HCT116 (cell line): Measurements from ENCODE around the gene DISP2. TPM values are rescaled to one million over a fixed set of nuclear protein-coding genes. Genes with fewer than 3 reads are reported as not detected.

ENCODE experiments used
- ATAC-seq: fragments of 200-7000 bp; cut with Tn5 transposase; 2 replicates; pipeline ENCODE4 v1.9.1; 2020; ENCODE audit warnings: mild to moderate bottlenecking, moderate library complexity
- BruUV-seq: library from RNA; stranded (reverse); fragments of 400-500 nt; replicated peaks from 2 replicates; lab custom pipeline; 2021; lab: Mats Ljungman, UMichigan
- CTCF ChIA-PET: fragments of 300-600 bp; sonication (Branson Sonifier 250); formaldehyde crosslinking; loops from one replicate; lab custom pipeline; 2021; ENCODE audit warnings: antibody characterized with exemption; lab: Charles Lee
- POLR2A ChIA-PET: fragments of 300-600, 350-600 bp; sonication (Branson Sonifier 250); formaldehyde crosslinking; loops from one replicate; lab custom pipeline; 2021; ENCODE audit warnings: antibody characterized with exemption; lab: Charles Lee
- RAD21 ChIA-PET, 2 experiments: fragments of 300-600 bp; sonication (Branson Sonifier 250); formaldehyde crosslinking; loops; one replicate each; lab custom pipeline; 2023; ENCODE audit warnings: low total read pairs in 2 of 2; ENCODE audit not compliant: uncharacterized antibody in 2 of 2, unreplicated experiment in 2 of 2, low non-redundant PET in 1 of 2; lab: Charles Lee
- DNase-seq: peaks from one replicate; pipeline ENCODE4 v3.0.0-alpha.2; 2010; ENCODE audit warnings: low read depth, low spot score
- H2AFZ ChIP-seq: fragments of 200-600 bp; shearing (Covaris generic), sonication (generic); 2 replicates; pipeline ENCODE4 v1.6.1; 2017; ENCODE audit warnings: low read depth, mixed run types, mixed read lengths, antibody characterized with exemption, low read length; ENCODE audit not compliant: poor library complexity, severe bottlenecking
- H3K27ac ChIP-seq: 2 replicates; pipeline ENCODE4 v1.5.1; 2012; ENCODE audit warnings: low read depth, low read length
- H3K27me3 ChIP-seq: fragments of 200-600 bp; sonication (generic); 2 replicates; pipeline ENCODE4 v1.6.1; 2016; ENCODE audit warnings: mixed run types, low read length, mixed read lengths; ENCODE audit not compliant: insufficient read depth
- H3K36me3 ChIP-seq, 2 experiments: fragments of 200-500 bp in 1 of 2; fragments of 200-600 bp in 1 of 2; sonication (Bioruptor generic) in 1 of 2; sonication (generic) in 1 of 2; 2 replicates each; pipeline versions ENCODE4 v1.5.1 to v1.6.1; 2014 to 2016; ENCODE audit warnings: low read length in 2 of 2, inconsistent platforms in 1 of 2, mixed read lengths in 1 of 2, mixed run types in 1 of 2; ENCODE audit not compliant: insufficient read depth in 2 of 2, control insufficient read depth in 1 of 2
- H3K4me1 ChIP-seq, 2 experiments: fragments of 200-600 bp in 1 of 2; sonication (generic) in 1 of 2; 2 replicates each; pipeline versions ENCODE4 v1.5.1 to v1.6.1; 2012 to 2017; ENCODE audit warnings: low read length in 2 of 2, inconsistent platforms in 1 of 2, mild to moderate bottlenecking in 1 of 2, mixed read lengths in 1 of 2, mixed run types in 1 of 2, moderate library complexity in 1 of 2; ENCODE audit not compliant: insufficient read depth in 2 of 2, control insufficient read depth in 1 of 2
- H3K4me2 ChIP-seq: fragments of 200-600 bp; sonication (generic); 2 replicates; pipeline ENCODE4 v1.6.1; 2017; ENCODE audit warnings: mixed run types, low read length, mixed read lengths
- H3K4me3 ChIP-seq, 2 experiments: fragments of 200-600 bp in 1 of 2; sonication (generic) in 1 of 2; replicated peaks in 1 of 2; 2 replicates each; pipeline ENCODE4 v1.5.1; 2011 to 2016; ENCODE audit warnings: low read length in 2 of 2, control low read depth in 1 of 2, low read depth in 1 of 2, mild to moderate bottlenecking in 1 of 2, mixed read lengths in 1 of 2, mixed run types in 1 of 2
- H3K79me2 ChIP-seq: fragments of 200-600 bp; sonication (generic); 2 replicates; pipeline ENCODE4 v1.6.1; 2017; ENCODE audit warnings: mild to moderate bottlenecking, mixed run types, low read length, moderate library complexity, mixed read lengths; ENCODE audit not compliant: insufficient read depth
- H3K9ac ChIP-seq: fragments of 200-600 bp; sonication (generic); 2 replicates; pipeline ENCODE4 v1.6.1; 2016; ENCODE audit warnings: low read length, mixed read lengths
- H3K9me2 ChIP-seq: fragments of 200-600 bp; sonication (generic), shearing (Covaris generic); 2 replicates; pipeline ENCODE4 v1.6.1; 2017; ENCODE audit warnings: mixed run types, mild to moderate bottlenecking, moderate library complexity; ENCODE audit not compliant: insufficient read depth
- H3K9me3 ChIP-seq, 2 experiments: fragments of 200-500 bp in 1 of 2; fragments of 200-600 bp in 1 of 2; sonication (Bioruptor generic) in 1 of 2; sonication (generic) in 1 of 2; 2 replicates each; pipeline ENCODE4 v1.6.1; 2014 to 2017; ENCODE audit warnings: low read length in 2 of 2, mixed read lengths in 2 of 2, inconsistent platforms in 1 of 2, low read depth in 1 of 2, mild to moderate bottlenecking in 1 of 2, mixed run types in 1 of 2, moderate library complexity in 1 of 2; ENCODE audit not compliant: control insufficient read depth in 1 of 2, insufficient read depth in 1 of 2
- H4K20me1 ChIP-seq: fragments of 200-600 bp; sonication (generic), shearing (Covaris generic); 2 replicates; pipeline ENCODE4 v1.6.1; 2017; ENCODE audit warnings: mixed run types, mild to moderate bottlenecking, moderate library complexity; ENCODE audit not compliant: insufficient read depth
- CEBPB ChIP-seq: IDR thresholded peaks from 2 replicates; pipeline ENCODE4 v1.6.1; 2012; ENCODE audit warnings: low read depth
- EGR1 ChIP-seq: IDR thresholded peaks from 2 replicates; pipeline ENCODE4 v1.6.1; 2012; ENCODE audit warnings: low read depth
- ELF1 ChIP-seq: IDR thresholded peaks from 2 replicates; pipeline ENCODE4 v1.6.1; 2012; ENCODE audit warnings: low read depth, borderline replicate concordance
- EZH2phosphoT487 ChIP-seq: fragments of 200-600 bp; IDR thresholded peaks from 2 replicates; pipeline ENCODE4 v1.6.1; 2018; ENCODE audit warnings: antibody characterized with exemption, borderline replicate concordance
- POLR2AphosphoS5 ChIP-seq: IDR thresholded peaks from 2 replicates; pipeline ENCODE4 v1.6.1; 2011; ENCODE audit warnings: mild to moderate bottlenecking, low read depth, low read length, moderate library complexity
- RAD21 ChIP-seq: IDR thresholded peaks from 2 replicates; pipeline ENCODE4 v1.6.1; 2012; ENCODE audit warnings: low read depth, mild to moderate bottlenecking
- YY1 ChIP-seq: IDR thresholded peaks from 2 replicates; pipeline ENCODE4 v1.6.1; 2011; ENCODE audit warnings: low read length, low read depth, moderate library complexity, mild to moderate bottlenecking; ENCODE audit not compliant: insufficient replicate concordance; ENCODE audit errors: extremely low read depth
- intact Hi-C: fragments of 100-400 bp; cut with micrococcal nuclease; formaldehyde crosslinking; loops from 2 replicates; pipeline ENCODE4 v1.10.0; 2022
- total RNA-seq: library from RNA; stranded (reverse); gene quantifications from one replicate; pipeline ENCODE4 v1.2.1, GENCODE V29; 2021; ENCODE audit not compliant: unreplicated experiment
- TF ChIP-seq, protein P1 (sequence below), 3 experiments: fragments of 200-600 bp in 1 of 3; sonication (generic) in 1 of 3; IDR thresholded peaks in 2 of 3; conservative IDR thresholded peaks in 1 of 3; 2 replicates each; pipeline ENCODE4 v1.5.1; 2012 to 2017; ENCODE audit warnings: low read depth in 2 of 3, low read length in 2 of 3, antibody characterized with exemption in 1 of 3, borderline replicate concordance in 1 of 3, control low read depth in 1 of 3, mild to moderate bottlenecking in 1 of 3, mixed read lengths in 1 of 3, mixed run types in 1 of 3, moderate library complexity in 1 of 3; ENCODE audit not compliant: insufficient read depth in 1 of 3

Gene DISP2
- total RNA-seq, 1 experiment from 2014 or later = 3.3 TPM

DNA sequence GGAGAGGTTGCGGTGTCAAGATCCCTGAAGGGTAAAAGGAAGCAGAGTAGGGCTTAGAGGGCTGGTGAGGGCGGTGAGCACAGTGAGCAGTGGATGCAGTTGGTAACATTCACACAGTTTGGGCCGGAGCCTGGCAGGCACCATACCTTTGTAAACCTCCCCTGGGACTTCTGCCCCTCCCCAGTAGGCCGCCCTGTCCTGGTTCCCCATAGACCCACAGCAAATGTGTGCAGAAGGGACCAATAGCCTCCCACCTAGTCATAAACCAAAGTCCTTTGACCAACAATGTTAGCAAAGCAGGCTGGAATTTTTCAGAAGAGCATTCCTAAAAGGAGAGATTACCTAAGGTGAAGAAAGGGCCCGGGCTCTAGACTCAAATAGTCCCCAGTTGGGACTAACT lies 8.9 kb upstream of the DISP2 start:
- no peak overlapping the region for H3K9ac ChIP-seq
- TF ChIP-seq YY1 = no peak
- no peak for TF ChIP-seq EGR1
- TF ChIP-seq, protein P1, sequence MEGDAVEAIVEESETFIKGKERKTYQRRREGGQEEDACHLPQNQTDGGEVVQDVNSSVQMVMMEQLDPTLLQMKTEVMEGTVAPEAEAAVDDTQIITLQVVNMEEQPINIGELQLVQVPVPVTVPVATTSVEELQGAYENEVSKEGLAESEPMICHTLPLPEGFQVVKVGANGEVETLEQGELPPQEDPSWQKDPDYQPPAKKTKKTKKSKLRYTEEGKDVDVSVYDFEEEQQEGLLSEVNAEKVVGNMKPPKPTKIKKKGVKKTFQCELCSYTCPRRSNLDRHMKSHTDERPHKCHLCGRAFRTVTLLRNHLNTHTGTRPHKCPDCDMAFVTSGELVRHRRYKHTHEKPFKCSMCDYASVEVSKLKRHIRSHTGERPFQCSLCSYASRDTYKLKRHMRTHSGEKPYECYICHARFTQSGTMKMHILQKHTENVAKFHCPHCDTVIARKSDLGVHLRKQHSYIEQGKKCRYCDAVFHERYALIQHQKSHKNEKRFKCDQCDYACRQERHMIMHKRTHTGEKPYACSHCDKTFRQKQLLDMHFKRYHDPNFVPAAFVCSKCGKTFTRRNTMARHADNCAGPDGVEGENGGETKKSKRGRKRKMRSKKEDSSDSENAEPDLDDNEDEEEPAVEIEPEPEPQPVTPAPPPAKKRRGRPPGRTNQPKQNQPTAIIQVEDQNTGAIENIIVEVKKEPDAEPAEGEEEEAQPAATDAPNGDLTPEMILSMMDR (IDR thresholded peaks at IDR 0.05 in 2 of 3, conservative IDR thresholded peaks at IDR 0.05 in 1 of 3; ENCODE audit: borderline replicate concordance in 1 of 3, insufficient read depth in 1 of 3, low read depth in 2 of 3, low read length in 2 of 3) = no peak
- TF ChIP-seq CEBPB = no peak
- TF ChIP-seq POLR2AphosphoS5 = no peak
- no peak for TF ChIP-seq ELF1
- TF ChIP-seq EZH2phosphoT487 = no peak
- TF ChIP-seq RAD21 = no peak
- TF ChIP-seq, all 23 proteins: peak for 0
- no peaks in the 10 kb centered on the region for H4K20me1 ChIP-seq
- RAD21 ChIA-PET = no interaction called here
- POLR2A ChIA-PET = no interaction called here
- intact Hi-C loops = loop anchor here (10.0 kb wide), 1 partner anchor 156 kb away; no protein-coding TSS in a partner anchor
- no peaks in the 10 kb centered on the region for H3K79me2 ChIP-seq
- BruUV-seq = no TSS peak
- no peaks in the 10 kb centered on the region for H3K27me3 ChIP-seq
- H3K4me3 ChIP-seq = no peak overlapping the region
- no peak overlapping the region for H3K27ac ChIP-seq
- no peaks in the 10 kb centered on the region for H3K36me3 ChIP-seq
- H3K4me2 ChIP-seq = no peak overlapping the region
- peaks cover 2 to 41% of the 10 kb centered on the region in 2 experiments; a peak in 3 of 4 replicates for H3K4me1 ChIP-seq
- DNase-seq (no peak), ATAC-seq (no peak)
- CTCF ChIA-PET = no interaction called here
- H2AFZ ChIP-seq = no peak overlapping the region
- no peaks in the 10 kb centered on the region for H3K9me3 ChIP-seq
- no peaks in the 10 kb centered on the region for H3K9me2 ChIP-seq
